HG02870 (cell line): ENCODE data around the gene METAP1.
A peak's percentile ranks its signal among the peaks of the same experiment; 100 is the strongest.
"Not testable (repeated sequence)": the region's sequence is repeated elsewhere in the genome, so short reads cannot be mapped to it uniquely, and the experiment has no call there.

ENCODE experiments used
- ATAC-seq: cut with Tn5 transposase; IDR thresholded peaks from one replicate; pipeline ENCODE4 v1.9.1; 2021; ENCODE audit warnings: mild to moderate bottlenecking, moderate library complexity; ENCODE audit not compliant: unreplicated experiment

The METAP1 gene

GRCh38 chr4:98996765-98997068 lies 1.2 kb downstream of the METAP1 start:
- no peak for ATAC-seq

DNA sequence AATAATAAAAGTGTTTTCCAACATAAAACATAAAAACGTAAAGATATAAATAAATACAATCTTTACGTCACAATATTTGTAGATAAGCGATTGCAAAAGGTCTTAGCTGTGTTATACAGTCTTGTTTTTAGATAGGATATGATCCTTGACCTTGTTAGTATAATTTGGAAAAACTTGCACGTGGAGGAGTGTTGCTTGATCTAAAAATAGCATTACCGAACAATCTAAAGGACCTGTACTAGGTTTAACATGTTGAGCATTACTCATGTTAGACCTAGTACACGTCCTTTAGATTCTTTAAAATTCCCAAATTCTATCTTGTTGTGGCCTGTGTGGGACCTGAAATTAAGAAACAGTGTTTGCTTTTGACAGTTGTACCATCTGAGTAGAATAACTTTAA lies 1.6 kb downstream of the METAP1 start:
- ATAC-seq: no peak

- no peak for ATAC-seq
Measured at GRCh38 chr4:98998551-98998950, 3.0 kb downstream of the METAP1 start.

- no peak for ATAC-seq
Measured at GRCh38 chr4:99002279-99002678, 6.8 kb downstream of the METAP1 start.

- no peak for ATAC-seq
Measured at GRCh38 chr4:99008051-99008450, 12.5 kb downstream of the METAP1 start.

DNA sequence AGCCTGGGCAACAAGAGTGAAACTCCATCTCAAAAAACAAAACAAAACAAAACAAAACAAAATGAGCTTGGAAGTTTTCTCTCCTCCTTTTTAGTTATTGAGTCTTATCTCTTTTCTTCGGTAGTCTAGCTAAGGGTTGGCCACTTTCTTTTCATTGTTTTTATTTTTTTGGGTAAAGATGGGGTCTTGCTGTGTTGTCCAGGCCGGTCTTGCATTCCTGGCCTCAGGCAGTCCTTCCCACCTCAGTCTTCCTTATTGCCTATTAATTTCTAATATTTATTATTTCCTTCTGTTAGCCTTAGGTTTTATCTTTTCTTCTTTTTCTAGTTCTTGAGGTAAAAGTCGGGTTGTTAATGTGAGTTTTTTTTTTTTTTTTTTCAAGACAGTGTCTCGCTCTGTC lies 16.4 kb downstream of the METAP1 start:
- ATAC-seq: no peak

DNA sequence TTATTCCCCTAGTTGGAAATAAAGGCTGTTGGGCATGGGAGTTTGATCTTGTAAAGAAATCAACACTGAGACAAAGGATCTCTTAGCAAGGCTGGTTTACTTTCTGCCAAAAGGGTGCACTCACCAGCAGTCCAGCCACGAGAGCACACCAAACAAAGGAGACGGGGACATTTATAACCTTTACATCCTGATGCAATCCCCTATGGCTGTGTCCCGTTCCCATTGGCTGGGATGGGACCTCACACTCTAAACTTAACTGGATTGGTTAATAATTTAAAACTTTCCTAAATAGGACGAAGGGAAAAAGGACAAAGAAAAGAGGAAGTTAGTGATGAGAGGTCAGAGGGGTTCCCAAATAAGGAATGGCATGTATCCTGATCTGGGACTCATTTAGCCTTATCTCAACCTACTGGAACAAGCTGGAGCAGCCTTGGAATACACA lies 17.9 kb downstream of the METAP1 start:
- ATAC-seq: no peak

DNA sequence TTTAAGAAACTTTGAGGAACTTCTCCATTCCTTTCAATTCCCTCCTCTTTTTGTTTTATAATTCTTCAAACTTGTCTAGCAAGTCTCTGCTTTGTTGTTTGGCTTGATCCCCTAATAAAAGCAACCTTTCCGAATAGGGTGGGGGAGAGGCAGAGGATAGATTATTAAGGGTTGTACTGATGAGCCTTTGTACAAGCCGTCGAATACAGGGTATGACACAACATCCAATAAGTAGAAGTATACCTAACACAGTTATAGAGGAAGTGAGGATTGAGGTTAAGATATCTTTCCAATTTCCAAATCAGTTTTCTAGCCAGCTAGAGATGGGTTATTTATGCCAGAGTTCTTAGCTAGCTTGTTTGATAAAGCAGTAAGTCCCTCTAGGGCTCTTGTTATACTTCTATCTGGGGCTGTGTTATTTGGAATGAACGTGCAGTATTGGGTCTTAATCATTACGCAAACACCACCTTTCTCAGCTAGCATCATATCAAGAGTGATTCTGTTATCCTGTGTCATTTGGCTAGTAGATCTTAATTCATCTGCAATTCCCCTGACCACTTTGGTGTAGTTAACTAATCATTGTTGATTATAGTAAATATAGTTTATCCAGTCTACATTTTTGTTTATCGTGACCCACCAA lies 18.5 kb downstream of the METAP1 start:
- no peak for ATAC-seq

DNA sequence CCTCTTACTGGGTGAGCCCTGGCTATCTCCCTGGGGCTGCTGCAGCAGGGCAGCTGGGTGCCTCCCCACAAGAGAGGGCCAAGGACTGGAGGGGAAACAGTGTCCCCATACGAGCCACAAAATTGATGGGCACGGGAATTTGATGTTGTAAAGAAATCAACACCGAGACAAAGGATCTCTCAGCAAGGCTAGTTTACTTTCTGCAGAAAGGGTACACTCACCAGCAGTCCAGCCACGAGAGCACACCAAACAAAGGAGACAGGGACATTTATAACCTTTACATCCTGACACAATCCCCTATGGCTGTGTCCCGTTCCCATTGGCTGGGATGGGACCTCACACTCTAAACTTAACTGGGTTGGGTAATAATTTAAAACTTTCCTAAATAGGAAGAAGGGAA lies 25.9 kb downstream of the METAP1 start:
- no peak for ATAC-seq

DNA sequence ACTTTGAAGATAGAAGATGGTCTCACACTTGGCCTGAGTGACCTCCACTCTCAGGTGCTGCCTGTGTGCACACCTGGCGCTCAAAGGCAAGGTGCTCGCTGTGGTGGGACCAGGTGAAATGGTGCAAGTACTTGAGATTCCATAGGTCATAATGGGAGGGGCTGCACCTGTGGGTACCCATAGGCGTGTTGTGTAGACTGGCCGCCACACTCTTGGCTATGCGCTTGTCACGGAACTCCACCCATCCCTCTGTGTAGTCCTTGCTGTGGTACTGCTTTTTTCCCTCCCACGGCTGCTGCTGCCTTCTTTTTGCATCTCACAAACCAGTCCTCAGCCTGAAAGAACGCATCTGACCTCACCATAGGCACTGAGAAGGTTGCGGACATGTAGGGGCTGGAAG lies 27.0 kb downstream of the METAP1 start:
- ATAC-seq: no peak

DNA sequence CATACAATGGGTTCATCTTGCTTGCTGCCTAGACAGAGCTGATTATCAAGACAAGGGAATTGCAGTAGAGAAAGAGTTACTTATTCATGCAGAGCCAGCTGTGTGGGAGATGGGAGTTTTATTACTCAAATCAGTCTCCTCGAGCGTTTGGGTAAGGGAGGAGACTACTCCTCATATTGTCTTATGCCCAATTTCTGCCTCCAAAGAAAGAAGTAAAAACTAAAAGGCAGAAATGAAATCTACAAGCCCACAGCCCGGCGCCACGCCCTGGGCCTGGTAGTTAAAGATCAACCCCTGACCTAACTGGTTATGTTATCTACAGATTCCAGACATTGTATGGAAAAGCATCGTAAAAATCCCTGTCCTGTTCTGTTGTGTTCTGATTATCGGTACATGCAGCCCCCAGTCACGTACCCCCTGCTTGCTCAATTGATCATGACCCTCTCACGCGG lies 28.3 kb downstream of the METAP1 start:
- ATAC-seq: not testable (repeated sequence)

- no peak for ATAC-seq
Measured at GRCh38 chr4:99024481-99025275, 29.2 kb downstream of the METAP1 start.

DNA sequence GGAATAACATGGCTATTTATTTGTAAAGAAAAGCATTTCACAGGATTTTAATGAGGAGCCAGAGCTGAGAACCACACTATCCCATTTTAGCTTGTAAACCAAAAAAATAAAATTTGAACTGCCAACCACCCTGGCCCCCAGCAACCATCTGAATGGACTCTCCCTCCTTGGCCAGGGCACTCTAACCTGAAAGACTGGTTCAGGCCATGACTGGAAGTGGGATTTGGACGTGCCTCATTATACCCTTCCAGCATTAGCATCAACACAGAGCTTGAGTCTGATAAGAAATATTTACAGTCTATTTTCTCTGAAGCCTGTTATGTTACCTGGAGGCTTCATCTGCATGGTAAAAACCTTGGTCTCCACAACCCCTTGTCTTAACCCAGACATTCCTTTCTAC lies 30.0 kb downstream of the METAP1 start:
- no peak for ATAC-seq

DNA sequence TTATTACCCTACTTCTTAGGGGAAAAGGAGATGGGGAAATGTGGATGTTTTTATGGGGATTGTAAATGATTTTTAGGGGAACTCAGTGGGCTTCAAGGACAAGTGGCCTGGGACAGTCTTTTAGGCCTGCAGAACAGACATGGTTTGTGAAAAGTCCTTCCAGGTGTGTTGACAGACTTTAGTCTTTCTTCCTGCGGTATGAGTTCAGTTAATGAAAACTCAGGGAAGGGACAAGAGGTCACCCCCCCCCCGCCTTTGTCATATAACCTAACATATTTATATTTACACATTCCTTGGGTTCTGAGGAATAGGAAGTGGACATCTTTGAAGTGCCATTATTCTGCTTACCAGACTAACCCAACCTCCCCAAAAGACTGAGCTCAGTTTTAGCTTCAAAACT lies 31.8 kb downstream of the METAP1 start:
- no peak for ATAC-seq

GRCh38 chr4:99028187-99028586 lies 32.7 kb downstream of the METAP1 start:
- ATAC-seq: no peak

GRCh38 chr4:99029018-99029735 lies 33.7 kb downstream of the METAP1 start:
- peak; percentile 41 for ATAC-seq

DNA sequence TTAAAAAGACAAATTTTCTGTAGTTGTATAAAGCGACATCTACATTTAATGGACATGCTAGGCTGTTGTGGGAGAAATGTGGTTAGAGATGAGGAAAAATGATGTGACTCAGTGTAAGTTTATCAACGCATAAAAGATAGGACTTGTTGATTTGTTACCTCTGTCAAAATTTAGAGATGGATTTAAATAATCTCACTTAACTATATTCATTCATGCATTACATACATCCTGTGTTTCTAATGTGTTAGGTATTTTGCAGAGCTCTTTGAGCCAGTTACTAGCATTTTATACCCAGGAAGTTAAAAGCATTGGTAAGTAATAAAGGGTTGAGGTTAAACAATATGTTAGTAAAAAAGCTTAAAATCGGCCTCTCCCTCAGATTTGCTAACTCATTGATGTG lies 34.3 kb downstream of the METAP1 start:
- no peak for ATAC-seq

GRCh38 chr4:99033956-99034355 lies 38.4 kb downstream of the METAP1 start:
- no peak for ATAC-seq

DNA sequence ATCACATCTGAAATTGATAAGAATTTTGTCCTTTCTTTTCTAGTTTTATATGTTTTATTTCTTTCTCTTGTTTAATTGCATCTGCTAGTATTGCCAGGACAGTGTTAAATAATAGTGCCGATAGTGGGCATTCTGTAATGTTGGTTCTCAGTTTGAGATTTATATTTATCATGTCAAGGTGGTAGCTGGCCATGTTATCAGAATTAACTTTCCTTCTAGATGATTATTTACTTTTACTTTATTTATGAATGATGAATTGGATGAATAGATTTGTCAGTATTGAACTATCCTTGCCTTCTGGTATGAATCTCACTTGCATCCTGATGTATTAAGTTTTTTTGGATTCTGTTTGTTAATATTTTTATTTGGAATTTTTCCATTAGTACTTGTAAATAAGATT lies 42.7 kb downstream of the METAP1 start:
- ATAC-seq: no peak

DNA sequence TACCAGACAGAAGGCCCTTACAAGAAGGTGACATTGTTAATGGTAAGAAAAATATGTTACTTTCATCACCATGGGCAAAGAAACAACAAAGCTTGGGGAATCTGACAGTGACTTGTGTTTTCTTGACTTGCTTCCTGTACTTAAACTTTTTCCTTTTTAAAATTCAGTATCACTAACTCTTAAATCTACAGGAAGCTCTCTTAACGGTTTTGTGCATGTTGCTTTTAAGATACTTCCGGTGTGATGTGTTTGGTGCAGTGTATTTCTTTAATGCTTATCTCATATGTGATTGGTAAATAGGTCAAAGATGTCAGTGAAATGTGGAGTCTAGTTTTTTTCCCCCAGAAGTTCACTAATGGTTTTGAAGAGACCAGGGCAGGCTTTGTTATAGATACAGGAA lies 47.8 kb downstream of the METAP1 start:
- ATAC-seq: no peak

GRCh38 chr4:99047710-99048109 lies 52.2 kb downstream of the METAP1 start:
- ATAC-seq: no peak

GRCh38 chr4:99052902-99053301 lies 57.4 kb downstream of the METAP1 start:
- ATAC-seq: no peak
